ENCODE measurements around the gene TOMM34. TPM values are rescaled to one million over a fixed set of nuclear protein-coding genes. Genes with fewer than 3 reads are reported as not detected.

Gene TOMM34
- total RNA-seq, 4 donors from 2014 or later = 11.4 to 19.5 (median 16.7) TPM

DNA sequence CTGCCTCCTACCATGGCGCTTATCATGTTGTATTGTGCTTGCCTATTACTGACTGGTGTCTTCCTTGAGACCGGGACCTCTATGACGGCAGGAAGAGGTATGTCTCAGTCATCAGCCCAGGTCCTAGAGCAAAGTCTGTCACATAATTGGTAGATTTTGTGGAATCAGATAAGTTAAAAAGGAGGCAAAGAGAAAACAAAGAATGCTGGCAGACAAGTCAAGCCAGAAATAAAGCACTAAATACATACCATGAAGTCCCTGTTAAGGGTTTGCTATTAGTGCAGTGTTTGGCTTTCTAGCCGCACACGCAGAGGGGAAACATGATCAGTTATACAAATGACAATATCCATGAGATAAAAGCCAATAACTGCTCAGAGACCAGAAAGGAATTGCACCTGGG is 6.0 kb downstream of the TOMM34 start:
- no peaks in the 10 kb centered on the region for H3K27me3 ChIP-seq
- H3K27ac ChIP-seq = no peak overlapping the region
- no peak overlapping the region for H3K4me3 ChIP-seq
- intact Hi-C loops (cut with DNase I) = no loop called here
- no peak for TF ChIP-seq CTCF (IDR thresholded peaks at IDR 0.05)
- no peak for TF ChIP-seq POLR2A (IDR thresholded peaks at IDR 0.05)
- H3K9me3 ChIP-seq = no peaks in the 10 kb centered on the region
- peaks cover 33 to 73% (median 39%) of the 10 kb centered on the region in 3 donors for H3K36me3 ChIP-seq
- DNase-seq = no peak
- WGBS, 2 donors = 97 to 100% methylated on average over 5 of the region's 5 CpGs
- peaks cover 0 to 33% (median 7%) of the 10 kb centered on the region in 3 donors for H3K4me1 ChIP-seq

DNA sequence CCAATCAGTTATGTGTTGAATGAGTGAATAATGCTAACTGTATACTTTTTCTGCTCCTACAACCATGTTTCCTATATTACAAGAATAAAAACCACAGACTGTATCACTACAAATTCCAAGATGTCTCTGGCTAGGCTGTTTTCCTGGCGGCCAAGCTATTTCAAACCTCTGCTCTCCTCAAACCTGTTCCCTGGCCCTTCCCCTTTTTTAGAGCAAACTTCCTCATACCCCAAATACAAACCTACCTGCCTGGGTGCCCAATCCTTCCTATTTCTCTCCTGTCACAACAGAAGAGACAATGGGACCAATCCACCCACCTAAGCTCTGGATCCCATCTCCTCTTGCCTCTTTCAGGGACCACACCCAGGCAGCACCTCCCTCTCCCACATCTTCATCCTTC is 7.5 kb downstream of the TOMM34 start:
- no peak overlapping the region for H3K4me3 ChIP-seq
- WGBS, 2 donors = 91 to 94% methylated on average over 1 of the region's 1 CpG
- peaks cover 0 to 18% (median 0%) of the 10 kb centered on the region in 3 donors for H3K4me1 ChIP-seq
- H3K27me3 ChIP-seq = no peaks in the 10 kb centered on the region
- H3K27ac ChIP-seq = no peak overlapping the region
- no peak for TF ChIP-seq POLR2A (IDR thresholded peaks at IDR 0.05)
- TF ChIP-seq CTCF (IDR thresholded peaks at IDR 0.05) = no peak
- peaks cover 33 to 88% (median 47%) of the 10 kb centered on the region in 3 donors for H3K36me3 ChIP-seq
- DNase-seq = no peak
- no peaks in the 10 kb centered on the region for H3K9me3 ChIP-seq
- intact Hi-C loops (cut with DNase I) = no loop called here

DNA sequence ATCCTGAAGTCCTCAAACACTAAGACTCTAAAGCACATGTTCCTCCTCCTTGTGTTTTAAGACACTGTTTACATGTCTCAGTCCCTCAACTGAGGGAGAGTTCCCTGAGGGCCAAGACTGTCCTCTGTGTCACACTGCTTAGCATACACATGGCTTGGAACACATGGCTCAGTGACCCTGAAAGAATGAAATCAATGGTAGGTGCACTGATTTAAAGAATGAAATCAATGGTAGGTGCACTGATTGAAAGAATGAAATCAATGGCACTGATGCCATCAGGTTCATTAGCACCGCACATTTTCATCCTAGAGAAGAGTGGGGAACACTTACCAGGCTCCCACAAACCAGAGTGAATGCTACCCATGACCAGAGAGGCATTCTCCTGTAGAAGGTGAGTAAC is 9.8 kb downstream of the TOMM34 start:
- no peak for TF ChIP-seq POLR2A (IDR thresholded peaks at IDR 0.05)
- TF ChIP-seq CTCF (IDR thresholded peaks at IDR 0.05) = no peak
- intact Hi-C loops (cut with DNase I) = no loop called here
- H3K27me3 ChIP-seq = no peaks in the 10 kb centered on the region
- H3K4me1 ChIP-seq = no peaks in the 10 kb centered on the region
- H3K27ac ChIP-seq = no peak overlapping the region
- peaks cover 31 to 100% (median 50%) of the 10 kb centered on the region in 3 donors for H3K36me3 ChIP-seq
- WGBS, 2 donors = 100% methylated on average over 1 of the region's 1 CpG; no CpG with 5 or more reads in 1 of the 2 donors
- no peak overlapping the region for H3K4me3 ChIP-seq
- no peaks in the 10 kb centered on the region for H3K9me3 ChIP-seq
- DNase-seq = no peak

DNA sequence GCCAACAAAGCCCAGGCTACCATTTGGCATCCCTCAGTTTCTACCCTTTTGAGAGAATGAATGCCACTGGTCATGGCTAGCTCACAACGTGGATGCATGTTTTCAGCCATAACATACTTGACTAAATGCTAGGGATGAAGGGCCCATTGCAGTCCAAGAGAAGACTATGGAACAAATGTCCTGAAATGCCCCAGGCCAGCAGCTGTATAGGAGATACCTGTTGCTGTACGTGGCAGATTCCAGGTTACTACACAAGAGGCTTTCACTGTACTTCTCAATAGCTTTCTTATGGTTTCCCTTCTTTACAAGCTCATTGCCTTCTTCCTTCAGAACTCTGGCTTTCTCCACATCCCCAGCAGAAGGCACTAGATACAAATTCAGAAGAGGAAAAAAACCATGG is 11.7 kb downstream of the TOMM34 start:
- no peak for TF ChIP-seq POLR2A (IDR thresholded peaks at IDR 0.05)
- no peak for TF ChIP-seq CTCF (IDR thresholded peaks at IDR 0.05)

GRCh38 chr20:44948107-44948506 is 12.1 kb downstream of the TOMM34 start:
- 96% methylated on average over 5 of the region's 5 CpGs for WGBS, 2 donors
- Histone ChIP-seq H3K36me3 (peaks cover 15 to 100% (median 45%) of the 10 kb centered on the region in 3 donors), H3K4me3 (no peak overlapping the region), H3K9me3 (no peaks in the 10 kb centered on the region), H3K27ac (no peak overlapping the region), H3K4me1 (no peaks in the 10 kb centered on the region), H3K27me3 (no peaks in the 10 kb centered on the region)
- no peak for DNase-seq
- intact Hi-C loops (cut with DNase I) = no loop called here
- TF ChIP-seq POLR2A (IDR thresholded peaks at IDR 0.05) (no peak), CTCF (IDR thresholded peaks at IDR 0.05) (no peak)

More for the DNA sequence above, 11.7 kb downstream of the TOMM34 start:
- DNase-seq = no peak
- intact Hi-C loops (cut with DNase I) = no loop called here
- Histone ChIP-seq H3K4me3 (no peak overlapping the region), H3K27ac (no peak overlapping the region), H3K4me1 (no peaks in the 10 kb centered on the region), H3K36me3 (peaks cover 16 to 100% (median 41%) of the 10 kb centered on the region in 3 donors), H3K27me3 (no peaks in the 10 kb centered on the region), H3K9me3 (no peaks in the 10 kb centered on the region)
- 71 to 78% methylated on average over 2 of the region's 2 CpGs for WGBS, 2 donors
